GM12878 (cell line): ENCODE data around the gene APBA1. TPM values are rescaled to one million over a fixed set of nuclear protein-coding genes. Genes with fewer than 3 reads are reported as not detected.
A peak's percentile ranks its signal among the peaks of the same experiment; 100 is the strongest.

Source experiments
- ATF2 ChIP-seq: IDR thresholded peaks from 2 replicates; pipeline ENCODE4 v1.6.1; 2012; ENCODE audit warnings: low read length, inconsistent platforms
- BACH1 ChIP-seq: fragments of 450-650 bp; IDR thresholded peaks from 2 replicates; pipeline ENCODE4 v1.6.1; 2017; ENCODE audit warnings: mild to moderate bottlenecking, borderline replicate concordance
- CBX5 ChIP-seq: sonication (generic); IDR thresholded peaks from 2 replicates; pipeline ENCODE4 v1.6.1; 2016; ENCODE audit warnings: low read depth, moderate library complexity, mild to moderate bottlenecking, inconsistent platforms
- E4F1 ChIP-seq: fragments of 450-650 bp; IDR thresholded peaks from 2 replicates; pipeline ENCODE4 v1.6.1; 2018; ENCODE audit warnings: borderline replicate concordance, mild to moderate bottlenecking; ENCODE audit not compliant: partially characterized antibody
- ETV6 ChIP-seq, 2 experiments: fragments of 450-650 bp in 1 of 2; IDR thresholded peaks in 1 of 2; conservative IDR thresholded peaks in 1 of 2; 2 replicates each; pipeline ENCODE4 v1.6.1; 2014; ENCODE audit warnings: antibody characterized with exemption in 1 of 2, borderline replicate concordance in 1 of 2, low read depth in 1 of 2, mild to moderate bottlenecking in 1 of 2, moderate library complexity in 1 of 2
- IKZF1 ChIP-seq: fragments of 450-650 bp; conservative IDR thresholded peaks from 2 replicates; pipeline ENCODE4 v1.6.1; 2017; ENCODE audit warnings: antibody characterized with exemption, mild to moderate bottlenecking
- POLR2AphosphoS5 ChIP-seq: IDR thresholded peaks from 2 replicates; pipeline ENCODE4 v1.6.1; 2011; ENCODE audit warnings: mild to moderate bottlenecking, low read length, inconsistent platforms
- RELB ChIP-seq: fragments of 450-650 bp; IDR thresholded peaks from 2 replicates; pipeline ENCODE4 v1.6.1; 2017; ENCODE audit warnings: low read depth, mild to moderate bottlenecking, moderate library complexity
- SIX5 ChIP-seq: IDR thresholded peaks from 2 replicates; pipeline ENCODE4 v1.6.1; 2011; ENCODE audit warnings: mild to moderate bottlenecking, low read depth, low read length, moderate library complexity; ENCODE audit not compliant: severe bottlenecking
- SREBF1 ChIP-seq: IDR thresholded peaks from 2 replicates; pipeline ENCODE4 v1.6.1; 2012; ENCODE audit warnings: mild to moderate bottlenecking, low read length
- polyA plus RNA-seq, 11 experiments: library from polyadenylated mRNA; depleted of rRNA in 4 of 11; unstranded in 6 of 11; stranded (reverse) in 5 of 11; fragments of >200 nt; fragmentation: Nextera tagmentation in 4 of 11; fragmentation: Illumina TruSeq in 1 of 11; extraction: Ambion mirVana in 4 of 11; extraction: Trizol in 1 of 11; gene quantifications; 1 replicate in 1 of 11; 2 replicates in 10 of 11; pipeline versions ENCODE4 v1.2.1 to v1.2.3, GENCODE V29; 2011 to 2016; ENCODE audit warnings: inconsistent platforms in 2 of 11, missing spikeins in 2 of 11, low read depth in 1 of 11
- total RNA-seq, 4 experiments: library from RNA; depleted of rRNA in 3 of 4; stranded (reverse); fragments of >200 nt in 3 of 4; fragmentation: Illumina TruSeq in 1 of 4; extraction: Trizol in 1 of 4; gene quantifications; 2 replicates each; pipeline versions ENCODE4 v1.2.1 to v1.2.3, GENCODE V29; 2013 to 2021

The APBA1 gene
- total and polyA plus RNA-seq, 10 of the 15 experiments (the other 5 are each of a cell fraction or from before 2014, with no cell fraction given): 0.01 to 1.3 (median 0.05) TPM; not detected in 7

- TF ChIP-seq ATF2 (no peak), E4F1 (no peak), CBX5 (no peak), IKZF1 (0 out of 2 replicates have a peak, but pooled peaks have one; percentile 1), ETV6 (conservative IDR thresholded peaks at IDR 0.05 in 1 of 2, IDR thresholded peaks at IDR 0.05 in 1 of 2; ENCODE audit: borderline replicate concordance in 1 of 2, low read depth in 1 of 2) (no peak), SIX5 (no peak), POLR2AphosphoS5 (no peak), BACH1 (no peak), RELB (no peak), SREBF1 (no peak)
These were observed at the start of gene APBA1 (continued) for GRCh38 chr9:69671879-69672595.
